Brain microvascular endothelial cell (primary cell): ENCODE results near the gene AGBL5.

ENCODE experiments used
- DNase-seq: peaks from one replicate; pipeline ENCODE4 v3.0.0-alpha.2; 2020
- H3K27ac ChIP-seq: fragments of 250-450 bp; sonication (Bioruptor Pico); 2 replicates; pipeline ENCODE4 v1.5.1; 2020; ENCODE audit warnings: mild to moderate bottlenecking, moderate library complexity
- H3K27me3 ChIP-seq: fragments of 250-450 bp; sonication (Bioruptor Pico); replicated peaks from 2 replicates; pipeline ENCODE4 v1.5.1; 2020; ENCODE audit warnings: mild to moderate bottlenecking
- H3K36me3 ChIP-seq: fragments of 250-450 bp; sonication (Bioruptor Pico); replicated peaks from 2 replicates; pipeline ENCODE4 v1.5.1; 2020; ENCODE audit warnings: mild to moderate bottlenecking
- H3K4me3 ChIP-seq: 2 replicates; pipeline ENCODE4 v1.5.1; 2011; ENCODE audit warnings: low read depth, mild to moderate bottlenecking, control low read depth, low read length, moderate library complexity
- CTCF ChIP-seq: IDR thresholded peaks from 2 replicates; pipeline ENCODE4 v1.5.1; 2011; ENCODE audit warnings: low read depth, mild to moderate bottlenecking, moderate library complexity, low read length, control low read depth, inconsistent platforms; ENCODE audit errors: missing control alignments
- in situ Hi-C: cut with HindIII; loops from 2 replicates; pipeline ENCODE4 v1.10.0; 2017; ENCODE audit warnings: low sequenced_read_pairs, low pct_ligation_motif_present

Gene AGBL5

GRCh38 chr2:27091746-27092695 is 40.6 kb downstream of the AGBL5 start:
- Histone ChIP-seq H3K4me3 (no peak overlapping the region), H3K27ac (no peak overlapping the region), H3K27me3 (no peaks in the 10 kb centered on the region), H3K36me3 (no peaks in the 10 kb centered on the region)
- in situ Hi-C loops: no loop called here
- TF ChIP-seq CTCF: no peak
- no peak for DNase-seq

DNA sequence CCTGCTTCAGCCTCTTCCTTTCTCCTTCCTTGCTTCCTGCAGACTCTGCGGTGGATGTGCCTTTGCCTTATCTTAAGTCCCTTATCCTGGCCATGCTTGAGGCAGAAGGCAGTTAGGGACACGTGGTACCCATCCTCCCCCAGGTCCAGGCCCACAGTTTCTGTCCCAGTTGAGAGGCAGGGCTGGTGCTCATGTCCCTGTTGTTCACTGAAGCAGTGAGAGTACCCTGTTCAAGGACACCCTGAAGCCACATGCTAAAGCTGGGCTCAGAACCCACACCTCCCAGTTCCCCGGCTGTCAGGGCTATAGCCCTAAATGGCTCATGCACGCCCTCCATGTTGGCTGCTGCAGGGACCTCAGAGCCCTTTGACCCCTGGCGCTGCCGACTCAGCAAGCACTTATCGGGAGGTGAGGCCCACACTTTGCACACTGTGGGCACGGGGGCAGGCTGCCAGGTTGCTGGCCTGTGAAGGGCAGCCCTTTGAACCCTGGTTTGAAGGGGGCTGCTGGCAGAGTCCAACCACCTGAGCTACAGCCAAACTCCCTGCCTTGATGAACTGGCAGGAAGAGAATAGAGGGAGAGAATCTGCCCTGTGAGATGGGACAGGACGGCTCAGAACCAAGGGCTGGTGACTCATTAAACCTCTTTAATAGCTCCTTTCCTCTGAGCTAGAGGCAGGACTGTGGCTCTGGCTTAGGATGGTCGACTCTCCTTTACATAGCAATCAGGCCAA is 41.4 kb downstream of the AGBL5 start:
- no peaks in the 10 kb centered on the region for H3K27me3 ChIP-seq
- no peak for TF ChIP-seq CTCF
- DNase-seq: no peak
- H3K36me3 ChIP-seq: no peaks in the 10 kb centered on the region
- no peak overlapping the region for H3K4me3 ChIP-seq
- in situ Hi-C loops: no loop called here
- H3K27ac ChIP-seq: no peak overlapping the region

- in situ Hi-C loops: no loop called here
- Histone ChIP-seq H3K4me3 (no peak overlapping the region), H3K27ac (no peak overlapping the region), H3K36me3 (no peaks in the 10 kb centered on the region), H3K27me3 (no peaks in the 10 kb centered on the region)
- DNase-seq: no peak
- no peak for TF ChIP-seq CTCF
These were observed 42.2 kb downstream of the AGBL5 start for GRCh38 chr2:27093430-27094352.

GRCh38 chr2:27094353-27094984 is 43.0 kb downstream of the AGBL5 start:
- DNase-seq: no peak
- no peak for TF ChIP-seq CTCF
- H3K4me3 ChIP-seq: no peak overlapping the region
- in situ Hi-C loops: no loop called here
- no peak overlapping the region for H3K27ac ChIP-seq
- no peaks in the 10 kb centered on the region for H3K36me3 ChIP-seq
- H3K27me3 ChIP-seq: no peaks in the 10 kb centered on the region

GRCh38 chr2:27095427-27095744 is 43.9 kb downstream of the AGBL5 start:
- no peak overlapping the region for H3K4me3 ChIP-seq
- no peak for TF ChIP-seq CTCF
- H3K27me3 ChIP-seq: no peaks in the 10 kb centered on the region
- H3K36me3 ChIP-seq: no peaks in the 10 kb centered on the region
- H3K27ac ChIP-seq: no peak overlapping the region
- no peak for DNase-seq
- in situ Hi-C loops: no loop called here
